ENCODE data around the gene OR9Q1. TPM values are rescaled to one million over a fixed set of nuclear protein-coding genes. Genes with fewer than 3 reads are reported as not detected.

Gene OR9Q1
- total RNA-seq, 4 donors from 2014 or later = not detected

GRCh38 chr11:58186938-58187337, 163.3 kb downstream of the OR9Q1 start:
- no peaks in the 10 kb centered on the region for H3K36me3 ChIP-seq
- WGBS, 2 donors (ENCODE audit: low coverage in 1 of 2) = 89 to 95% methylated on average over 3 to 4 of the region's 4 CpGs
- DNase-seq = no peak
- TF ChIP-seq POLR2A (IDR thresholded peaks at IDR 0.05) (no peak), EP300 (IDR thresholded peaks at IDR 0.05; ENCODE audit: low read depth) (no peak), POLR2AphosphoS5 (IDR thresholded peaks at IDR 0.05) (no peak), CTCF (IDR thresholded peaks at IDR 0.05) (no peak)
- in situ Hi-C loops (cut with MboI; ENCODE audit: low pct_ligation_motif_present in 1 of 4, low pct_unique_long_range_greater_than_20kb in 1 of 4, low sequenced_read_pairs in 3 of 4) = no loop called here
- no peak overlapping the region for H3K4me3 ChIP-seq
- H3K27ac ChIP-seq = no peak overlapping the region
- intact Hi-C loops (cut with DNase I; ENCODE audit: low total_unique reads) = no loop called here
- H3K4me1 ChIP-seq = peaks cover 0 to 13% (median 3%) of the 10 kb centered on the region in 4 donors
- no peaks in the 10 kb centered on the region for H3K9me3 ChIP-seq
- no peaks in the 10 kb centered on the region for H3K27me3 ChIP-seq

DNA sequence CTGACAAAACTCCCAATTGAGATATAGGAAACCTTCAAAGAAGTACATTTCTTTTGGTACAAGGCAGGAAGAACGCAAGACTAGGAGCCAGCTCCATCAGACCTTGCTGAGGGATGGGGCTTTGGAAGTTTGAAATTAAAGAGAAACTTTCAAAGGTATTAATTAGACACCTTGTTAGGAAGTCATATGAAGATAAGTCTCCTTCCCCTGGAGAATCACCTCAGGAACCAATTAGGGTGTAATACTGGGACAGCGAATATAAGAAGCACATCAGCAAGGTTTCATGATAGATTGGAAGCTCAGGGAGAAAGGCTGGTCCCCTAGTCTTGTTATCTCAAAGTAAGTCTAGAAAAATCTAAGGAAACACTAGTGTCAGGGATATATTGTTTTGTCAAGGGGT, 165.1 kb downstream of the OR9Q1 start, which contains the start of gene OR9Q2:
Gene OR9Q2 (plus strand): TSS at position 301 of the 400 bp plus-strand sequence. CDS start 1,421 bp downstream, outside the sequence.
- in situ Hi-C loops (cut with MboI; ENCODE audit: low pct_ligation_motif_present in 1 of 4, low pct_unique_long_range_greater_than_20kb in 1 of 4, low sequenced_read_pairs in 3 of 4) = no loop called here

DNA sequence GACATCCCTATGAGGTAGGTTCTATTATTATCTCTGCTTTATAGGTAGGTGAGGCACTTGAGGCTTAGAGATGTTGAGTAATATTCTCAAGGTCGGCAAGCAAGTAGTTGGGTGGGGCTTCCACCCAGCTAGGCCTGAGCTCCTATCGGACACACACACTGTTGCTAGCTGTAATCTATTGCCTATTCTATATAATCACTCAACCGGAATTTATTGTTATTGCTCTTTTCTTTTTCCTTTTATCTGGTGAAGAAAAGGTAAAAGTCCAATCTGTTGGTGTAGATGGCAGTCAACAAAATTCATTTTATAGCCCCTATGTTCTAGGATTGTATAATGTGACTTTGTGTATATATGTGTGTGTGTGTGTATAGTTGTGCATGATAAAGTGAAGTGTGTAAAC, 168.5 kb downstream of the OR9Q1 start:
- peak; percentile 56 for TF ChIP-seq EP300 (IDR thresholded peaks at IDR 0.05; ENCODE audit: low read depth)
- TF ChIP-seq POLR2A (IDR thresholded peaks at IDR 0.05) = no peak
- peak in 2 of 5 experiments; percentile 28 to 29 for TF ChIP-seq CTCF (IDR thresholded peaks at IDR 0.05)
- TF ChIP-seq POLR2AphosphoS5 (IDR thresholded peaks at IDR 0.05) = peak in 2 of 3 donors; percentile 34 to 58
- intact Hi-C loops (cut with DNase I; ENCODE audit: low total_unique reads) = no loop called here
- H3K27ac ChIP-seq = peak overlapping the region; percentile 75 to 87 (median 82)

More for the DNA sequence above, 165.1 kb downstream of the OR9Q1 start, which contains the start of gene OR9Q2:
- 84 to 87% methylated on average over 2 of the region's 2 CpGs for WGBS, 2 donors (ENCODE audit: low coverage in 1 of 2)
- DNase-seq = no peak
- intact Hi-C loops (cut with DNase I; ENCODE audit: low total_unique reads) = no loop called here
- TF ChIP-seq CTCF (IDR thresholded peaks at IDR 0.05) (no peak), POLR2AphosphoS5 (IDR thresholded peaks at IDR 0.05) (no peak), POLR2A (IDR thresholded peaks at IDR 0.05) (no peak), EP300 (IDR thresholded peaks at IDR 0.05; ENCODE audit: low read depth) (no peak)
- Histone ChIP-seq H3K27me3 (no peaks in the 10 kb centered on the region), H3K4me3 (no peak within 1 kb of the TSS), H3K27ac (no peak within 1 kb of the TSS), H3K9me3 (no peaks in the 10 kb centered on the region), H3K4me1 (peaks cover 0 to 21% (median 11%) of the 10 kb centered on the region in 4 donors), H3K36me3 (no peaks in the 10 kb centered on the region)

DNA sequence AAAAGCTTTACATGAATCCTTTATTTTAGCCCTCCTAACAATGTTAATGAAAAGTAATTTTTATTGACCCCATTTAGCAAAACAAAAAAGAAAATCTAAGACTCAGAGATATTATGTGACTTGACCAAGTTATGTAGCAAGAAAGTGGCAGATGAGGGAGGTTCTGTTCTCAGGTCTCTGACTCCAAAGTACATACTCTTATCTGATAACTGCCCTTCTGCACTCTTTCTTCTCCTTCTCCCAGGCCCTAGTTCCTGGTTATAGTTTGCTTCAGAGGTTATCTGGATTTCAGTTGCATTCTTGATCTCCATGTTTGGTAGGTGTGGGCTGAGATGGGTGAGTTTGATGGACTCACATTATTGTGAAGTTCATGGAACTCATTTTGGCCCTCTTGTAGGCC, 169.7 kb downstream of the OR9Q1 start:
- no peak for DNase-seq
- H3K27me3 ChIP-seq = no peaks in the 10 kb centered on the region
- intact Hi-C loops (cut with DNase I; ENCODE audit: low total_unique reads) (no loop called here), in situ Hi-C loops (cut with MboI; ENCODE audit: low pct_ligation_motif_present in 1 of 4, low pct_unique_long_range_greater_than_20kb in 1 of 4, low sequenced_read_pairs in 3 of 4) (no loop called here)
- H3K36me3 ChIP-seq = no peaks in the 10 kb centered on the region
- TF ChIP-seq POLR2AphosphoS5 (IDR thresholded peaks at IDR 0.05) = peak in 2 of 3 donors; percentile 14 to 44
- TF ChIP-seq POLR2A (IDR thresholded peaks at IDR 0.05) = no peak
- peaks cover 10 to 11% of the 10 kb centered on the region in 2 donors for H3K9me3 ChIP-seq
- no peak overlapping the region for H3K4me3 ChIP-seq
- H3K4me1 ChIP-seq = peaks cover 0 to 21% (median 11%) of the 10 kb centered on the region in 4 donors
- peak overlapping the region; percentile 75 to 87 (median 82) for H3K27ac ChIP-seq

More for the DNA sequence above, 168.5 kb downstream of the OR9Q1 start:
- in situ Hi-C loops (cut with MboI; ENCODE audit: low pct_ligation_motif_present in 1 of 4, low pct_unique_long_range_greater_than_20kb in 1 of 4, low sequenced_read_pairs in 3 of 4) = no loop called here
- Histone ChIP-seq H3K36me3 (no peaks in the 10 kb centered on the region), H3K4me1 (peaks cover 0 to 21% (median 11%) of the 10 kb centered on the region in 4 donors), H3K9me3 (peaks cover 1 to 3% of the 10 kb centered on the region in 2 donors), H3K27me3 (no peaks in the 10 kb centered on the region), H3K4me3 (no peak overlapping the region)
- 45 to 77% methylated on average over 3 of the region's 3 CpGs for WGBS, 2 donors (ENCODE audit: low coverage in 1 of 2)
- peak; percentile 67 for DNase-seq

- Histone ChIP-seq H3K9me3 (peaks cover 10 to 11% of the 10 kb centered on the region in 2 donors), H3K27me3 (no peaks in the 10 kb centered on the region), H3K36me3 (no peaks in the 10 kb centered on the region), H3K27ac (no peak overlapping the region), H3K4me1 (peaks cover 0 to 15% (median 11%) of the 10 kb centered on the region in 4 donors), H3K4me3 (no peak overlapping the region)
- 80 to 96% methylated on average over 2 of the region's 2 CpGs for WGBS, 2 donors (ENCODE audit: low coverage in 1 of 2)
- no peak for DNase-seq
- TF ChIP-seq POLR2AphosphoS5 (IDR thresholded peaks at IDR 0.05) (no peak), CTCF (IDR thresholded peaks at IDR 0.05) (no peak), POLR2A (IDR thresholded peaks at IDR 0.05) (no peak), EP300 (IDR thresholded peaks at IDR 0.05; ENCODE audit: low read depth) (no peak)
- intact Hi-C loops (cut with DNase I; ENCODE audit: low total_unique reads) = no loop called here
- in situ Hi-C loops (cut with MboI; ENCODE audit: low pct_ligation_motif_present in 1 of 4, low pct_unique_long_range_greater_than_20kb in 1 of 4, low sequenced_read_pairs in 3 of 4) = no loop called here
Observed at GRCh38 chr11:58195939-58196338, 172.3 kb downstream of the OR9Q1 start.

Data from transverse colon (tissue), 4 donors.